Measurements from ENCODE around the gene VSIG1.

- no peak for TF ChIP-seq CTCF (IDR thresholded peaks at IDR 0.05; ENCODE audit: insufficient read depth, low read length, poor library complexity, severe bottlenecking)
- TF ChIP-seq EZH2phosphoT487 (conservative IDR thresholded peaks at IDR 0.05; ENCODE audit: low read length): no peak
Measured at GRCh38 chrX:108072746-108073145, 27.9 kb downstream of the VSIG1 start.
